Left lung (tissue), 10 donors: Measurements from ENCODE around the gene HTRA2. TPM values are rescaled to one million over a fixed set of nuclear protein-coding genes. Genes with fewer than 3 reads are reported as not detected.

Source experiments
- ATAC-seq: fragments of 200-7000 bp; cut with Tn5 transposase; one replicate; pipeline ENCODE4 v1.9.1; 2020; ENCODE audit warnings: moderate library complexity
- DNase-seq, 4 donors: peaks; one replicate each; pipeline ENCODE4 v3.0.0-alpha.2; 2013 to 2020
- H3K27ac ChIP-seq, 2 donors: fragments of 200-600 bp; sonication (generic) in 1 of 2; one replicate each; pipeline versions ENCODE4 v1.5.0 to v1.8.0; 2020 to 2021
- H3K27me3 ChIP-seq, 2 donors: fragments of 200-600 bp; sonication (generic) in 1 of 2; one replicate each; pipeline versions ENCODE4 v1.5.0 to v1.8.0; 2020 to 2021
- H3K36me3 ChIP-seq, 2 donors: fragments of 200-600 bp; sonication (generic) in 1 of 2; one replicate each; pipeline versions ENCODE4 v1.5.0 to v1.8.0; 2020 to 2021
- H3K4me1 ChIP-seq, 2 donors: fragments of 200-600 bp; one replicate each; pipeline ENCODE4 v1.8.0; 2021
- H3K4me3 ChIP-seq, 2 donors: fragments of 200-600 bp; sonication (generic) in 1 of 2; one replicate each; pipeline versions ENCODE4 v1.5.0 to v1.8.0; 2020 to 2021; ENCODE audit warnings: mild to moderate bottlenecking in 1 of 2
- H3K9me3 ChIP-seq, 2 donors: fragments of 200-600 bp; sonication (generic) in 1 of 2; one replicate each; pipeline versions ENCODE4 v1.5.0 to v1.8.0; 2020 to 2021
- CTCF ChIP-seq, 2 donors: fragments of 200-600 bp; sonication (generic) in 1 of 2; IDR thresholded peaks; one replicate each; pipeline versions ENCODE4 v1.5.0 to v1.8.0; 2021; ENCODE audit warnings: antibody characterized with exemption in 2 of 2
- intact Hi-C, 2 donors: fragments of 100-400 bp; cut with DNase I; formaldehyde crosslinking; loops; one replicate each; pipeline versions ENCODE4 v1.11.2 to v1.14.2; 2022
- polyA plus RNA-seq, 6 donors: library from polyadenylated mRNA; unstranded; fragments of 120-200 nt; gene quantifications; one replicate each; pipeline ENCODE4 v1.2.1, GENCODE V29; 2013; ENCODE audit not compliant: insufficient read length in 6 of 6
- total RNA-seq, 2 donors: library from RNA; stranded (reverse); fragmentation: NEBNext Ultra II Directional; extraction: Animal tissue kit (Norgen Biotek cat#: 25700); gene quantifications; one replicate each; pipeline ENCODE4 v1.2.1, GENCODE V29; 2021
- donor health status: DM: no; HTN: yes; CAD: no.
- donor health status: DM: no; HTN: no; CAD: no.

Gene HTRA2
- total and polyA plus RNA-seq, 8 donors: 29.4 to 36.6 (median 33.9) TPM

GRCh38 chr2:74503506-74504475 is 25.9 kb upstream of the HTRA2 start:
- intact Hi-C loops: no loop called here
- no peak for TF ChIP-seq CTCF (IDR thresholded peaks at IDR 0.05)
- peaks cover 18 to 57% of the 10 kb centered on the region in 2 donors for H3K27me3 ChIP-seq
- H3K9me3 ChIP-seq: no peaks in the 10 kb centered on the region
- peak overlapping the region; percentile 54 to 79 for H3K4me3 ChIP-seq
- H3K36me3 ChIP-seq: peaks cover 0 to 18% of the 10 kb centered on the region in 2 donors
- ATAC-seq (no peak), DNase-seq (no peak)
- peak overlapping the region; percentile 87 to 88 for H3K27ac ChIP-seq
- H3K4me1 ChIP-seq: peaks cover 31 to 73% of the 10 kb centered on the region in 2 donors

GRCh38 chr2:74504591-74504990 is 25.1 kb upstream of the HTRA2 start:
- no peak for TF ChIP-seq CTCF (IDR thresholded peaks at IDR 0.05)
- Histone ChIP-seq H3K36me3 (peaks cover 0 to 18% of the 10 kb centered on the region in 2 donors), H3K4me1 (peaks cover 25 to 65% of the 10 kb centered on the region in 2 donors), H3K27me3 (peaks cover 15 to 57% of the 10 kb centered on the region in 2 donors), H3K9me3 (no peaks in the 10 kb centered on the region), H3K27ac (no peak overlapping the region), H3K4me3 (peak overlapping the region in 1 of 2 donors; percentile 79)
- intact Hi-C loops: no loop called here
- ATAC-seq (no peak), DNase-seq (no peak)

- DNase-seq: no peak
- TF ChIP-seq CTCF (IDR thresholded peaks at IDR 0.05): no peak
- Histone ChIP-seq H3K27me3 (peaks cover 19 to 57% of the 10 kb centered on the region in 2 donors), H3K4me3 (peak overlapping the region in 1 of 2 donors; percentile 79), H3K36me3 (peaks cover 0 to 18% of the 10 kb centered on the region in 2 donors), H3K27ac (peak overlapping the region in 1 of 2 donors; percentile 98), H3K4me1 (peaks cover 24 to 62% of the 10 kb centered on the region in 2 donors), H3K9me3 (no peaks in the 10 kb centered on the region)
- no peak for ATAC-seq
- intact Hi-C loops: no loop called here
These were observed 24.1 kb upstream of the HTRA2 start for GRCh38 chr2:74505448-74506246.

GRCh38 chr2:74507145-74507925 is 22.4 kb upstream of the HTRA2 start, which contains the start of gene PCGF1:
Gene PCGF1 (minus strand): TSS chr2:74507695. CDS start chr2:74507668, 27 bp downstream.
- peak within 1 kb of the TSS; percentile 98 for H3K27ac ChIP-seq
- intact Hi-C loops: no loop called here
- peaks cover 34 to 57% of the 10 kb centered on the region in 2 donors for H3K27me3 ChIP-seq

More at GRCh38 chr2:74507145-74507925, 22.4 kb upstream of the HTRA2 start, which contains the start of gene PCGF1:
- peak; percentile 91 for ATAC-seq
- peak within 1 kb of the TSS; percentile 52 to 79 for H3K4me3 ChIP-seq
- peaks cover 24 to 52% of the 10 kb centered on the region in 2 donors for H3K4me1 ChIP-seq
- H3K9me3 ChIP-seq: no peaks in the 10 kb centered on the region
- DNase-seq: peak; percentile 96 to 100 (median 99)
- peaks cover 0 to 18% of the 10 kb centered on the region in 2 donors for H3K36me3 ChIP-seq
- TF ChIP-seq CTCF (IDR thresholded peaks at IDR 0.05): peak in 1 of 2 donors; percentile 32
